Thoracic aorta (tissue), 2 donors: ENCODE results near the gene GRAP2. TPM values are rescaled to one million over a fixed set of nuclear protein-coding genes. Genes with fewer than 3 reads are reported as not detected.

Experiments
- ATAC-seq: fragments of 150-250 bp; one replicate; pipeline ENCODE4 v1.8.0; 2017; ENCODE audit warnings: low read depth; ENCODE audit not compliant: insufficient number of reproducible peaks, low FRiP score
- DNase-seq: peaks from one replicate; pipeline ENCODE4 v3.0.0-alpha.2; 2020; ENCODE audit warnings: low spot score
- H3K27ac ChIP-seq, 2 donors: fragments of 200-600 bp; sonication (generic); 1 replicate in 1 of 2; 2 replicates in 1 of 2; pipeline ENCODE4 v1.5.1; 2016; ENCODE audit warnings: mild to moderate bottlenecking in 2 of 2, moderate library complexity in 2 of 2
- H3K27me3 ChIP-seq: fragments of 200-600 bp; sonication (generic); replicated peaks from 2 replicates; pipeline ENCODE4 v1.6.0; 2016; ENCODE audit warnings: mild to moderate bottlenecking; ENCODE audit not compliant: insufficient read depth
- H3K36me3 ChIP-seq: fragments of 200-600 bp; sonication (generic); one replicate; pipeline ENCODE4 v1.5.1; 2016
- H3K4me1 ChIP-seq, 2 donors: fragments of 200-600 bp; sonication (generic); 1 replicate in 1 of 2; 2 replicates in 1 of 2; pipeline versions ENCODE4 v1.5.1 to v1.6.0; 2016; ENCODE audit warnings: low read depth in 2 of 2, mild to moderate bottlenecking in 1 of 2; ENCODE audit not compliant: control insufficient read depth in 1 of 2
- H3K4me3 ChIP-seq: fragments of 200-600 bp; sonication (generic); 2 replicates; pipeline ENCODE4 v1.5.1; 2016; ENCODE audit warnings: mild to moderate bottlenecking
- H3K9me3 ChIP-seq: fragments of 200-600 bp; sonication (generic); 2 replicates; pipeline ENCODE4 v1.5.1; 2016
- total RNA-seq, 2 donors: library from RNA; depleted of rRNA; stranded (reverse); fragments of >200 nt; gene quantifications; one replicate each; pipeline versions ENCODE4 v1.1.0 to v1.2.3, GENCODE V29; 2016
- TF ChIP-seq, protein P1 (sequence below): fragments of 200-600 bp; sonication (generic); IDR thresholded peaks from one replicate; pipeline ENCODE4 v1.5.1; 2019; ENCODE audit warnings: antibody characterized with exemption

Gene GRAP2
- total RNA-seq, 2 donors from 2014 or later: 1.8 TPM

DNA sequence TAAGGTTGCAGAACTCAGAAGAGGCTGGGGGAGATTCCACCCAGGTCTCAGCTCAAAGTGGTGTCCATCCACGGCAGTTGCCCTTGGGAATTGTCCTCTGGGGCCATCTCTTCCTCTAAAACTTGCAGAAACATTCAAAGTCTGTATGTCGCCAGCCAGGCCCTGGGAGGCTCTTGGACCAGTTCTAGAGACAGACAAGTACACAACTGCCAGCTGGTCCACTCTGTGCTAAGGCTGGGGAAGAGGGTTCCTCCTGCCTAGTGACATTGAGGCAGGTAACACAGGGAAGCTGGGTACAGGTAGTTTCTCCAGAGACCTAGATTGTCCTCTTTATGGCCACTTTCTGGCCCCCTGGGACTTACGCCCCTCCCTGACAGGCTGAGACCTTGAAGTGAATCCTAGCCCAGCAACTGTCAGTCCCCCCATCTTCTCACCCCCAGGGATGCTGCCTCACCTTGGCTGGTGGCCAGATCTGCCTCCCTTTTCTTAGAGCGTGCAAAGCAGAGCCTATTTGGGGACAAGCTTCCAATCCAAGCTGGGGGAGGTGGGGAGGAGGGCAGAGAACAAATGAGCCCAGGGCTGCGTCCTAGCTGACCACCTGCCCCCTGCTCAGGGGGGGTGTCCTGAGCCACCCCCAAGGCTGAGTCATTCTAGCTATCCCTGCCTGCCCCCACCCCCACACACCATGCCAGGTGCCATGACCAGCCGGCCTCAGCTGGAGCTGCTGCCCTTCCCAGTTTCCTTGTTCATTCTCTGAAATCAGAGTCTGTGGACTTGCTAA, 102.2 kb downstream of the GRAP2 start:
- Histone ChIP-seq H3K4me1 (no peaks in the 10 kb centered on the region), H3K4me3 (no peak overlapping the region), H3K27ac (no peak overlapping the region), H3K36me3 (no peaks in the 10 kb centered on the region), H3K9me3 (no peaks in the 10 kb centered on the region), H3K27me3 (no peaks in the 10 kb centered on the region)
- ATAC-seq (no peak), DNase-seq (no peak)
- TF ChIP-seq, protein P1, sequence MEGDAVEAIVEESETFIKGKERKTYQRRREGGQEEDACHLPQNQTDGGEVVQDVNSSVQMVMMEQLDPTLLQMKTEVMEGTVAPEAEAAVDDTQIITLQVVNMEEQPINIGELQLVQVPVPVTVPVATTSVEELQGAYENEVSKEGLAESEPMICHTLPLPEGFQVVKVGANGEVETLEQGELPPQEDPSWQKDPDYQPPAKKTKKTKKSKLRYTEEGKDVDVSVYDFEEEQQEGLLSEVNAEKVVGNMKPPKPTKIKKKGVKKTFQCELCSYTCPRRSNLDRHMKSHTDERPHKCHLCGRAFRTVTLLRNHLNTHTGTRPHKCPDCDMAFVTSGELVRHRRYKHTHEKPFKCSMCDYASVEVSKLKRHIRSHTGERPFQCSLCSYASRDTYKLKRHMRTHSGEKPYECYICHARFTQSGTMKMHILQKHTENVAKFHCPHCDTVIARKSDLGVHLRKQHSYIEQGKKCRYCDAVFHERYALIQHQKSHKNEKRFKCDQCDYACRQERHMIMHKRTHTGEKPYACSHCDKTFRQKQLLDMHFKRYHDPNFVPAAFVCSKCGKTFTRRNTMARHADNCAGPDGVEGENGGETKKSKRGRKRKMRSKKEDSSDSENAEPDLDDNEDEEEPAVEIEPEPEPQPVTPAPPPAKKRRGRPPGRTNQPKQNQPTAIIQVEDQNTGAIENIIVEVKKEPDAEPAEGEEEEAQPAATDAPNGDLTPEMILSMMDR: no peak

DNA sequence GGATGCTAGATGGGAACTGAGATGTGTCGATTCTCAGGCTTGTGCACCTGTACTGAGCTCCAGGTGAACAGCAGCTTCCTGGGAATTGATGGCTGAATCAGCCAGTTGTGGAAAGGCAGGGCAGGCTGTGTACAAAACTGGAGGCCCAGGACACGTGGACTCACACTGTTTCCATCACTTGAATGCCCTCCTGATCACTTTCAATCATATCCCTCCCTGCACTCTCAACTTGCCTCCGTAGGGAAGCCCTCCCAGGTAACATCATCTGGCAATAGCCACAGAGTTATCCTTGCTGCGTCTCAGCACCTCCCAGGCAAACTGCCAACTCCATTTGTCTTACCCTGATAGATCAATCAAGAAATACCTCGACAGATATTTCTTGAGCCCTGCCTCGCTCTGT, 104.0 kb downstream of the GRAP2 start:
- no peak overlapping the region for H3K4me3 ChIP-seq
- no peaks in the 10 kb centered on the region for H3K4me1 ChIP-seq

DNA sequence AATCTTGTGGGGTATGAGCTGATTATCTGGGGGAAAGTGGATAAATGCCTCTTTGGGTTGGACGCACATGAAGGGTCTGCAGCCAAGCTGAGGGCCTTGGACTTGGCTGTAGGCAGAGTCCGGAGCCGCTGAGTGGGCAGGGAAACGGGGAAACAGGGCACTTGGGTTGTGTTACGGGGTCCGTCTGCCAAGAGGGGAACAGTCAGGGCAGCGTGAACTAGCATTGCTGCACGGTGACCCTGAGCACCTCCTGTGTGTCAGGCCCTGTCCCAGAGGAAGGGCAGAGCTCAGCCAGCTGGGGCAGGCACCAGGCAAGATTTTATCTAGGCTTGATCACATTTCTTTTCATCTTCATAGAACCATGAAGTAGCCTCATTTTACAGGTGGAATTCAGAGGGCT, 105.8 kb downstream of the GRAP2 start:
- Histone ChIP-seq H3K4me1 (no peaks in the 10 kb centered on the region), H3K36me3 (no peaks in the 10 kb centered on the region), H3K27me3 (no peaks in the 10 kb centered on the region), H3K4me3 (no peak overlapping the region), H3K27ac (no peak overlapping the region), H3K9me3 (no peaks in the 10 kb centered on the region)
- ATAC-seq: no peak
- DNase-seq: no peak
- TF ChIP-seq, protein P1: no peak

More for the DNA sequence above, 104.0 kb downstream of the GRAP2 start:
- Histone ChIP-seq H3K27me3 (no peaks in the 10 kb centered on the region), H3K27ac (no peak overlapping the region), H3K36me3 (no peaks in the 10 kb centered on the region), H3K9me3 (no peaks in the 10 kb centered on the region)
- TF ChIP-seq, protein P1: no peak
- DNase-seq: no peak
- ATAC-seq: no peak

DNA sequence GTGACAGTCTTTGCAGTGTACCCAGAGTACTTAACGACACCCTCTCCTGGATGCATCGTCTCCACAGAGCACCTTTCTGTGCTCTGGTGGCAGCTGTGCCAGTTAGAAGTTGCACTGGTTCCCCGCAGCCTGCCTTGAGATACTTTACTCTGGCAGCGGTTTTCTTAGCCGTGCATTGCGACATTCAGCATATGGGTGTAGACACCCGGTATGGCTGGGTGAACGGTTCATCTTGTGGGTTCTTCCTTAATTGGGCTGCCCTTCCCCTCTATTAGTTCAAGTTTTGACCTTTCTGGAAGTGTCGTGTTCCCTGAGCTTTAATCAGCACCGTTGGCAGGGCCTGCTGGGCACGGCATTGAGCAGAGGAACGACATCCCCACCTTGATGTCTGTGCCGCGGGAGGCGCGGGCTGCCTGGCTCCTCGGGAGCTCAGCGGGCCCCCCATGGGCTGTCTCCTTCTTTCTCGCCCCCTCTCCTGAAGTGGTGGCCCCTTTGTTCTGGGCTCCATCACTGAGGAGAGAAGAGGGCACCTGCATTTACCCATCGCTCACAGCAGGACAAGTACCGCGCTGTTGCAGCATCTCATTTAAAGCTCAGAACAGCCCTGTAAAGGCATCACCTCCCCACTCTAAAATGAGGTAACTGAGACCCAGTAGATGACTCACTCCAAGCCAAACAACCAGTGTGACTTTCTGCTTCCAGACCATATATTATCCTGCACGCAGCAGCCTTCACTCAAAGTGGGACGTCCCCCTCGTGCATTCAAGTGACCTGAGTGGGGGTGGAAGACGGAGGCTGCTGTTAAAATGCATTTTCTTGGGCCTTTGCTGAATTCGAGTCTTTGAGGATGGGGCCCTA, 107.2 kb downstream of the GRAP2 start:
- DNase-seq (no peak), ATAC-seq (no peak)
- no peaks in the 10 kb centered on the region for H3K9me3 ChIP-seq
- H3K27me3 ChIP-seq: no peaks in the 10 kb centered on the region
- H3K27ac ChIP-seq: no peak overlapping the region
- H3K4me3 ChIP-seq: no peak overlapping the region
- H3K36me3 ChIP-seq: no peaks in the 10 kb centered on the region
- TF ChIP-seq, protein P1: no peak
- H3K4me1 ChIP-seq: no peaks in the 10 kb centered on the region

DNA sequence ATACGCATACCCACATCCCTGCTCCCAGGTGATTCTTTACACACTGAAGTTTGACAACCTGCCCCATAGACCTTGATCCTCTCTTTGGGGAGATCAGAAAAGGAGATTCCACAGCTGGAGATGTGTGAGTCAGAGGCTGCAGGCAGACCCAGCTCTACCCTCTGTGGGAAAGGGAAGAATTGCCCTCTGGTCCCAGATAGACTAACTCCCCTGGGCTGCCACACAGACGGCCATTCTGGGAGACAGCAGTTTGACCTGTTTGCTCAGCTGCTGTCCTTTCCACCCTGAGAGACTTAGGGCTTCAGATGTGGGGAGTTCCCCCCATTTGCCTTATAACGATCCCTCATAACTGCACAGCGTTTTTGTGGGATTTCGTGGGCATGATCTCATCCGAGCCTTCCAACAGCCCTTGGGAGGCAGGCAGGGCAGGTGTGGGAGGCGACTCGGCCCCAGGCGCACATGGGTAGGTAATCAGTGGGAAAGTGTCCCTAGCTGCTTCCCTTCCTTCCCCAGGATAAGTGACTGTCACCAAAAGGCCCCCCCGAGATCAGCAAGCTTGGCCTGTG, 107.9 kb downstream of the GRAP2 start:
- Histone ChIP-seq H3K9me3 (no peaks in the 10 kb centered on the region), H3K27me3 (no peaks in the 10 kb centered on the region), H3K36me3 (no peaks in the 10 kb centered on the region), H3K27ac (no peak overlapping the region), H3K4me3 (no peak overlapping the region), H3K4me1 (no peaks in the 10 kb centered on the region)
- TF ChIP-seq, protein P1: no peak
- DNase-seq (no peak), ATAC-seq (no peak)
